Measurements from ENCODE around the gene DCT.

The DCT gene

DNA sequence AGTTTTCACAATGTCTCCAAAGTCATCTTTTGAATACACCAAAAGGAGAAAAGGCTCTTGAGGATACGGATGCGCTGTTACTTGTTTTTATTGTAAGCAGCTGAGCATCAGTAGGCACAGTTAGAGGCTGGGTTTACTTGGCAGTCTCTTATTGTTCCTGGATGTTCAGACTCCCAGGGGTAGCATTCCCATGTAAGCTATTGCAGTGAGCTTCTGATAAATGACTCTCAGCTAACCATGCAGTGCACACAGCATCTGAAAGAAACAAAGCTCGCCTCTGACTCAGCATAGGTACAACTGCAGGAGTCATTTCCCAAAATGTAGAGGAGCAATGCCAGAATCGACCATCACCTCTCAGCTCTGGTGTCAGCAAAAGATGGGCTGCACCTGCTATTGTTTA is 84.8 kb downstream of the DCT start:
- DNase-seq (ENCODE audit: low read depth): no peak

DNA sequence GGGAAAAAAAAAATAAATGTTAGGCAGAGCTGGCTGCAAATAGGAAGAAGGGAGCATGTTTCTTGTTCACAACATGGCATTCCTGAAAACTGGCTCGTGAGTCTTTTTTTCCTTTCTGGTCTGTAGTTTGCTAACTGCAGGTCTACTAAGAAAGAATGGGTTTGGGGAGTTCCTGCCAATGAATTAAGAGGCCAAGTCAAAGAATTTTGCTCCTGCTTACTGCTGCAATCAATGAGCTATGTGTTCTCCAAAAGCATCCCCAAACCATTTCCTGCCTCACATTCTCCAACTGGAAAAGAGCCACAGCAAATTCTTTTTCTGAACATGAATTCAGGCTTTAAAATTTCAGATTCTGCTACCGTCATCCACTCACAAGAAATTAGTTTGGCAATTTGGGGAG is 88.6 kb downstream of the DCT start:
- DNase-seq (ENCODE audit: low read depth): peak; percentile 50

DNA sequence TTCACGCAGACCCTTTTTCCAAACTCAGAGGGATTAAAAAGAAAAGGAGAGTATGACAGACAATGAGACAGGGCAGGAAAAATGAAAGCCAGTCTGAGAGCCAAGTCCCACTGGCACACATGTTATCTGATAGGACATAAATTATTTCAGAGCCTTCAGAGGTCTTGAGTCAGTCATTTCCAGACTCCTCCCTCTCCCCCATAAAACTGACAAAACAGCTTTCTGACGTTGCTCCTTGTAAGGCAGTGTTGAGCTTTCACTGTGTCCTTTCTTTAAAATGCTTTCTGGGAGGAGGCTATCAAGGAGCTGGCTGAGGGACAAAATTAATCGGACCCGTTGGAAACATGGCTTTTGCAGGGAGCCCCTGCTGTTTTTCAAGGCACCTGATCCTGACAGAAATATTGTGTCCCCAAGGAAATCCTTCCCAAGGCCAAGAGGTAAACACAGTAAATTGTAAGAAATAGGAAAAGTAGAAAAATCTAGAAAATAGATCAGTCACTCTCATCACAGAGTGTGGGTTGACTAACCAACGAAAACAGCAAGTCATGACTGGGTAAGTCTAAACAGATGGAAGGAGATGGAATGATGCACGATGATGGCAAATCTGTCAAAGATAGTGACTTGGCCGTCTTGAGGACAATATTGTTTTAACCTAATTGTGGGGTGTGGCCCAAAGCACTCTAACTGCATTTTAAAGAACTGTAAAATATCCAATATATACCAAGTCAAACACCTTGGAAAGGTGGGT is 89.7 kb downstream of the DCT start:
- DNase-seq (ENCODE audit: low read depth): peak; percentile 12

DNA sequence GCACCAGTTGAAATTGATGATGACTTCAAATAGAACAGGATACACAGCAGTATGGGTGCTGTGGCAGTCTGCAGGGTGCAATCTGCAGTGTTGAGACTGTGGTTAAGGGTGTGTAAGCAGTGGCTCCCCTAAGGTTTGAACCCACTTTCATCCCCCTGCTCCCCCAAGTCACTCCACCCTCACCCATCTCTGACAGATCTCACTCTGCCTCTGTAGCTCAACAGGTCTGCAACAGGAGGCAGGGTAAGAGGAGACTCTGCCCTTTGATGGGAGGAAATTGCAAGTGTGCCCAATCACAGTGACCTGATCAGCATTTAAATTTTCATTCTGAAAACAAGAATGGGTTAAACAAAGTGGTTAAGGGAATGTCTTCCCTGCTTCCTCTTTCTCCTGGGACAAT is 92.4 kb downstream of the DCT start:
- no peak for DNase-seq (ENCODE audit: low read depth)
